HG03457 (cell line): ENCODE results near the gene PANK1.
"Not testable (repeated sequence)": the region's sequence is repeated elsewhere in the genome, so short reads cannot be mapped to it uniquely, and the experiment has no call there.

Experiments used
- ATAC-seq: cut with Tn5 transposase; IDR thresholded peaks from one replicate; pipeline ENCODE4 v1.9.1; 2021; ENCODE audit warnings: moderate number of reproducible peaks; ENCODE audit not compliant: unreplicated experiment

PANK1 gene

DNA sequence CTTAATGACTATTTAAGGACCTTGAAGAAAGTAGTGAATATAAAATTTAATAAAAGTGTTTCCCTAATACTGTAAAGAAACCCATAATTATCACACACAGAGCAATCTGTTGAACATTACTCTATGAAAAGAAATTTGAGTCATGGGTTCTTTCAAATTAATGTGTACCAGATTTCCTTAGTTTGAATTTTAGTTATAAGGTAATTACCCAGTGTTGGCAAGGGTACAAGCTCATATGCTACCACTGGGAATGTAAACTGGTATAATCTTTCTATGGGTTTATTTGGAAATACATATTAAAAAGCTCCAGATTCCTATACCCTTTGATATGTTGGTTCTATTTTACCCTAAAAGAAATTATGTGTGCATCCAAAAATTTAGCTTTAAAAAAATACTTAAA lies 22.9 kb downstream of the PANK1 start:
- no peak for ATAC-seq

DNA sequence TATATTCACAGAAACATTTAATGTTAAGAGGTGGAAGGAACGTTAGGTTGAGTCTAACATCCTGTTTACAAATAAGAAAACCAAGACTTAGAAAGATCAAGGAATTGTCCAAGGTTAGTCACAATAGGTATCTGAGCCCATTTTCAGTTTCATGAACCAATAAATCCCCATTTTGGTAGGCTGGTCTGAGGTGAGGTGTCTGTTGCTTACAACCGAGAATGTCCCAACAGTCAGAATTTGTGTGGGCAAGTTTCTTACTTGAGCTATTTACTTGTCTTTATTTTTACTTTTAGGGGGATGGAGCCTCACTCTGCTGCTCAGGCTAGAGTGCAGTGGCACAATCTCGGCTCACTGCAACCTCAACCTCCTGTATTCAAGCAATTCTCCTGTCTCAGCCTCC lies 23.6 kb downstream of the PANK1 start:
- ATAC-seq: no peak

DNA sequence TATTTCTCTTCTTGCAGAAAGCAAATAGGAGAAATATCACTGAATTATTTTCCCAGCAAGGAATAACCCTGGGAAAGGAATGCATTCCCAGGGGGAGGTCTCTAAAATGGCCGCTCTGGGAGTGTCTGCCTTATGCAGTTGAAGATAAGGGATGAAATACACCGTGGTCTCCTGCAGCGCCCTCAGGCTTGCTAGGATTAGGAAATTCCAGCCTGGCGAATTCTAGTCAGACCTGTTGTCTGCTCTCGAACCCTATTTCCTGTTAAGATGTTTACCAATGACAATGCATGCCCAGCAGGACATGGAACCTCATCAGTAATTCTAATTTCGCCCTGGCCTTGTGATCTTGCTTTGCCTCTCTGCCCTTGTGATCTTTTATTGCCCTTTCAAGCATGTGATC lies 24.7 kb downstream of the PANK1 start:
- not testable (repeated sequence) for ATAC-seq

DNA sequence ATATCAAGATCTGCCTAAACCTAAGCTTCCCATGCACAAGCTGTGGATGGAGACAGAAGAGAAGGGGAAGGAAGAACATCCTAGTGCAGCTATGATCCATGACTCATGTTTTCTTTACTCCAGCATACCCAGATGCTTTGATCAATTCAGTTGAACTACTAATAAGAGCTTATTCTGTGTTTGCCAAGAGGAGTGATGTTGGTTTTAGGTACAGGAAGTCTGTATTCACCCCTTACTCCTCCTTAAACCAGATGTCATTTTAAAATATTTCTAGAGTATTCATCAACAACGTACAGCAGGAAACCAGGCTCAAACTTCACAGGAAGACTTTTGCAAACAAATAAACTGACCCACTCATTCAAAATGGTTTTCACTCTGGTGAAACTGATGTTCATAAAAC lies 29.2 kb downstream of the PANK1 start:
- ATAC-seq: no peak

DNA sequence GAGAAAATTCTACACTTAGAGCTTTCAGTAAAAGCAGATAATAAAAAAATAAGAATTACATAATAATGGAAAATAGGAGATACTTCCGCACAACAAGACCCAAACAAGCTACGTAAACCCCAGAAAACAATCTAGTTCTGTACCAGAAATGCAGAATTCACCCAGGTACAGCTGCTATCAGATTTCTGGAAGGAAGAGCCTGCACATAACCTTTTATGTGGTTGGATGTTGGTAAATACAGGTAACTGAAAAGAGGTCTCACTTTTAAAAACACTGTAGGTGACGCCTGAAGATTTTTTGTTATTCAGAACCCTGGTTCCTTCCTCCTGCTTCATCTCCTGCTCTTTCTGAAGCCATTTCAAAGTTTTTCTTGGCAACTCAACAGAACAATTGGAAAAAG lies 29.9 kb downstream of the PANK1 start:
- ATAC-seq: no peak

DNA sequence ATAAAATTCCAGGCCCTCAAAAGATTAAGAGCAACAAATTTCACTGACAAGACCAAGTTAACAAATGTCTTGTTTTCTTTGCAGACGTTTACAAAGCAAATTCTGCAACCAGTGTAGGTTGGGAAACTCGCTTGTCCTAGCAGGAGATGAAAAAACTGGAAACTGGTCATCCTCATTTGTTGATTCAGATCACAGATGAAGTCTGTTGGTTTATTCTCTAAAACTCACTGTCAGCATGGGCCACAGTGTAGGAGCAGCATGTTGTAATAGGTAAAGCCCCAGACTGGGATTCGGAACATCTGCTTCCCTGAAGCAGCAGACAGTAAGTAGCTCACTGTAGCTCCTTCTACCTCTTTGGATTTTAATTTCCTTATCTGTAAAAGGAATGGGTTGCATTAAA lies 31.5 kb downstream of the PANK1 start:
- ATAC-seq: no peak

DNA sequence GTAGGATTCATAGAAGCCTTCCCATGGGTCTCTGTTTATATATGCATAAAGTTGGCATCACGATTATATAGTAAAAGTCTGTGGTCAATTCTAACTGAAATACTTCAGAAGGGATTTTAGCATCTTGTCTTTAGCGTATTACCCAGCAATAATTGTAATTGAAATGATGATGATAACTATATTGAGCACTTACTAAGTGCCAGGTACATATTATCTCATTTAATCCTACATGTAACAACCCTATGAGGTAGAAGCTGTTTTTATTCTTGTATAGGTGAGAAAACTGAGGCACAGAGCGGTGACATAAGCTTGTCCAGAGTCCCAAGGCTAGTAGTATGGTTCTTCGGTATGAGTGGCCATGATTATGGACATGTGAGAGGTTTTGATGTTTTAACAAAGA lies 33.8 kb downstream of the PANK1 start:
- no peak for ATAC-seq

DNA sequence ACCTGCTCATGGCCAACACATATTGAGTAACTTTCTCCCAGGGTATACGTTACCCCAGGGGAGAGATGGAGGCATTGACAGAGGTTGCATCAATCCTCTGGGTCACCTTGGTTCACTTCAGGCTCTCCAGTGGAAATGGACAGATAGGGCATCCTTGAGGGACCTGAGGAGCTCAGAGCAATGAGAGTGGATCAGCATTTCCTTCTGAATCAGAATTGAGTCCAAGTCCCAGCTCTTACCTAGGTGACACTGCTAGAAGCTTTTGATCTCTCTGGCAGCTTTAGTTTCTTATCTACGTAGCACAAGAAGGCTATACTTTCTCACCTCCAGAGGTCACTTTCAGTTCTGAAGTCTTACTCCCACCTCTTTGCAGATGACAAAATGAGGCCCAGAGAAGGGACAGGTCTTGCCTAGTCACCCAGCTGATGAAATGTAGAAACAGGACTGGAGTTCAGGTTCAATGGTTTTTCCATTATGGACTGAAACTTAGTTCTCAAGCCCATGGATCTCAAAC lies 35.2 kb downstream of the PANK1 start:
- no peak for ATAC-seq

DNA sequence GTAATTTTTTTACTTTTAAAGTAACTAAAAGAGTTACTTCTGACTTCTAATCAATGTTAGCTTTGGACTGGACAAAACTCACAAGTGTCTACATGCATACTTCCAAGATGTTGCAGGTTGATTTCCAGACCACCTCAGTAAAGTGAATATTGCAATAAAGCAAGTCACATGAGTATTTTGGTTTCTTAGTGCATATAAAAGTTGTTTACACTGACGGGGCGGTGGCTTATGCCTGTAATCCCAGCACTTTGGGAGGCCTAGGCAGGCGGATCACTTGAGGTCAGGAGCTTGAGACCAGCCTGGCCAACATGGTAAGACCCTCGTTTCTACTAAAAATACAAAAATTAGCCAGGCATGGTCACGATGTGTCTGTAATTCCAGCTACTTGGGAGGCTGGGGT lies 40.8 kb downstream of the PANK1 start:
- no peak for ATAC-seq

DNA sequence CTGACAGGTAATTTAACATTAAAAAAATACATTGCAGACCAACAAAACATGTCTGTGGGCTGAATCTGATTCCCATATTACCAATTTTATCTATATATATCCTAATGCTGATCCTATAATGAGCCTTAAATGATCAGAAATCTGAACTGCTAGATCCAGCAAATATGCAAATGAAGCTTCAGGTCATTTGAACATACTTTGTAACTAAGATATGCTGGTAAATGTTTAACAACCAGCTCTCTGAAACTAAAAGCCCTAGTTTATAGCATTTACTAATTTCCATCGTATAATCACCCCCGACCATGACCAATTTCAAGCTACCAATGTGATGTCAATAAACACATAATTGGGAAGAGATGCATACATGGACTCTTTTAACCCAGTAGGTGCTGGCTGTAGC lies 42.1 kb downstream of the PANK1 start:
- ATAC-seq: no peak

DNA sequence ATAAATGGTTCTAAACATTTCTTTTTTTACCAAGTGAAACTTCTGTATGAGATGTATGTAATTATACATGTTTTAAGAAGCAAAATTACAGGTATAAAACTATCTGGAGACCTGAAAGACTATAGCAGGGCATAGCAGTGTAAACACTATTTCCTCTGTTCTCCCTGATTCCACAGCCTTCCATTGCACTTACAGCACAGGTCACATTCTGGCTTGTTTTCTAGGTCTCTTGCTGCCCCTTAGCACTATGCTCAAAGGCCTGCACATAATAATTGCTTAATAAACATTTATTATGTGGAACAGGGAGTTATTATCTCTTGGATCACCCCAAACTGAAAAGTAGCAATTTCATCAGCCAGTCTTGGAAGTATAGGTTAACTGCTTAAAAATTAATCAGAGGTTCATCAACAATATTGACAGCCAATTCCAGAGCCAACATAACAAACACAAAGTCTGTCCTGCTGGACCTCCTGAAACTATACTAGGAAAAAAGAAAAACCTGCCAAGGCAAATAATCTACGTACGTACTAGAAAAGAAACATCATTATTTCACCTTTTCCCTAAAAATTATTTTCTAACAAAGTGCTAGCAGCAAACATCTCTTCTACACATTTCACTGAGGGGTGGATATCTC lies 43.2 kb downstream of the PANK1 start:
- ATAC-seq: no peak

DNA sequence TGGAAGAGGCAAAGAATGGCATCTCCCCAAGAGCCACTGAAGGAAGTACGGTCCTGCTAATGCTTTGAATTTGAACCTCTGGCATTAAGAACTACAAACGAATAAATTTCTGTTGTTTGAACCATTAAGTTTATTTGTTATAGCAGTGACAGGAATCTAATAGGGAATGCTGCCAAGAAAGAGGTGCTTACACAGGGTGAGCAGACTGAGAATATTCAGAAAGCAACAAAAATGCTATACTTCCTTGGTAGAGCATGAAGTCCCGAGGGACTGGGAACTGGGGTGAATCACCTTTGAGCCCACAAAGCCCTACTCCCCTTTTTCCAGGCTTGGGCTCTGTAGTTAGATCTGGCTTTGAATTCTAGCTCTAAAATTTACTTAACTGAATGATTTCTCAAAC lies 45.0 kb downstream of the PANK1 start:
- ATAC-seq: no peak

DNA sequence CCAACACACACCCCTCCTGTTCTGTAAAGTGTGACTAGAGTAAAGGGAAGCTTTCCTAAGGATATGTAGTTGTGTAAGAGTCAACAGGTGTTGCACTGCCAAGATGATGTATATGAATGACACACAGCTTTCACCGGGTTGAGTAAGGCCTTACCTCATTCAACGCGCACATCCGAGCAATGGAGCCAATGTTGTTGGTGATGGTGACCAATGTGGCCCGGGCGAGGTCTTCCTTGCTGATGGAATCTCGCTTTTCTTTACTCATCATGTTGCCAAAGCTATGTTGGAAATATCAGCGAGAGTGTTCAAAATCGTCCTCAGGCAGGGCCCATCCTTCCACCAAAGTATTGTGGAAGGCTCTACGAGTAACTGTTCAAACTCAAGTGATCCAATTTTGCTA lies 52.0 kb downstream of the PANK1 start:
- ATAC-seq: no peak

DNA sequence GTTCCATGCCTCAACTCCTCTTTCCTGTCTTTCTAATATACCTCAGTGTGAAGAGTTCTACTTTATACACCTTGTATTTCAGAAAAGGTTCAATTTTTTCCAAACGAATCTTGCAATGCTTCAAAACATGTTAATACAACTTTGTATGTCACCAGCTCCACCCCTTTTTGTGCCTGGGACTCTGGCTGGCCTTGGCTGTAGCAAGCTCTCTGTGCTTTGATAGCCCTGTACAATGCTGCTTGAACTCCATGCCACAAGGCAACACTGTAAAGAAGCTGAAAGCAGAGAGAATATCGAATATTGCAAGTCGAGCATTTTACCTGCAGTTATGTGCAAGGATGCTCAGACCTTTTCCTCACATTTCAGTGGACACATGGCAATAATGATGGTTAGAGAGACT lies 52.5 kb downstream of the PANK1 start:
- ATAC-seq: no peak

DNA sequence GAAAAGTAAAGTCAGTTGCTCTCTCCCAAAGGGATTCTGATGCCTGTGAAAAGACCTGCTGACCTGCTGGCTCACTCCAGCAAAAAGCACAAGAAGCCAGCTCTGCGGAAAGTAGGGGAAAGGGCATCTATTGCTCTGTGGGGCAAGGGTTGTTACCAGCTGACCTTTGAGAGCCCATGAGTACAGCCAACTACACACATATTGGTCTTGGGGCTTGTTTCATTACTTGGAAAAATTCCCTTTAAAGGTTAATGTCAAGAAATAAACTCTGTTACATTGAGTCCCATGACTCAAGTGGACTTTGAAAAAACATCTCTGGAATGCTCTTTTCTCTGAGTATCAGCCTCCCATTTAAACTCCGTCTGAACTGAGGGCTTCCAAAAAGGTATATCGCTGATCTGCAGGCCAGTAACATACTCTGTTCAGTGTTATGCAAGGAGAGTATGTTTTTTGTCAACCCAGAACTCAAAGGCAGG lies 53.2 kb downstream of the PANK1 start:
- no peak for ATAC-seq

DNA sequence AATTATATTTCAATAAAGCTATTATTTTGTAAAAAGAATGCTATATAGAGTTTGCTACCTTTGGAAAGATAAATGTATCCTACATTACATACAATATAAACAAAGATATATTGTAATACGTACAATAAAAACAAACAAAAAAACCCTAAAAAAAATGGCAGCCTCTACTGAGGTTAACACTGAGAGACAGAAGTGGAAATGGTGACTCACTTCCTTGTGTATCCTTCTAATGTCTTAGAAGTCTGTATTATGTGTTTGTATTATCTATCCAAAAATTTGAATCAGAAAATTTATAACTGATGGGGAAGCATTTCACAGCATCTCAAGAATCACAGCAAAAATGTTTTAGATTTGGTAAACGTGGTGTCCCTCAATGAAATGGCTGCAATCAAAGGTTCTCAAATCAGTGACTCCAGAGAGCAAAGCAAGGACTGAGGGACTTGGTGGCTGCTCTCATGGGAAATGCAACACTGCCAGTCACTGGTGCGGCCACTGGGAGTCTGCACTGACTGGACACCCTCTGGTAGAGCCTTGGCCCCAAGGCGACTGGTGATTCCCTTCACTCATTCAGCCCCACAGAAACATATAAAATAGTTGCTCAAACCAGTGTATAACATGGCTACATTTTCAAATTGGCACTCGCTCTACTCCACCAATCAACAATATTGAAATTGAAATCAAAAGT lies 53.8 kb downstream of the PANK1 start:
- no peak for ATAC-seq

DNA sequence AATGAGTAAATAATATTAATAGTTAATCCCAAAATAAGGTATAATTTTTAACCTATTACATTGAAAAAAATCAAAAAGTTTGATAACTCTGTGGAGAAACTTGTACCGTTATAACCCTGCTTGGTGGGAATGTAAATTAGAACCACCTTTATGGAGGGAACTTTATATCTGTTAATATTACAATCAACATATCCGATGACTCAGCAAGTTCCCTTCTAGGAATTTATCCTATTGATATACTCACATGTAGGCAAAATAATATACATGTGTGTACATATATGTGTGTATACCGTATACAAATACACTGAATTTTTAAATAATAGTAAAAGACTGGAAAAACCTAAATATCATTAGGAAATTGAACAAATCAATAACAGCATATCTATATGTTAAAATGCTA lies 54.7 kb downstream of the PANK1 start:
- no peak for ATAC-seq

DNA sequence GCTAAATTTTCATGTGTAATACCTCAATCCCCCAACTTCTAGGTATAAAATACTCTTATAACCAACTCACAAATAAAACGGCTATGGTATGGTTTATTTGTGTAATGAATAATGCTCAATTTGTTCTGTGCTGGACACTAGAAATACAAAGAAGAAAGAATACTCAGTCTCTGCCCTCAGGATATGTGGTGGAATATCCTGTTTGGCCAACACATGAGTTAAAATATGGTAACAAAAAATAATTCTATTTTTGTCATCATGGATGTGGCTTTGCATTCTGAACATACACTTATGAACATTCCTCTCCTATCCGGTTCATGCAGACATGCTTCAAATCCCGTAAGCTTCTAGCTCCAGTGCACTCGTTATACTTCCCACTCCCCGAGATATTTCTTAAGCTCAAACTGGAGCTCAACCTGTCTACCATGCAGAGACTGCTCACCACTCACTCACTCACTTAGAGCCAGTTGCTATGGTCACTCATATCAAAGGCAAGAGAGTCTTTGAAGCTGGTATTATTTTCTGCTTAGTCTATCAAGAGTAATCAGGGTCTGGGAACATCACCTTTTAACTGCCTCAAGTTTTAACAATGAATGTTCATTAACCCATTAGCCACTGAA lies 55.8 kb downstream of the PANK1 start:
- ATAC-seq: no peak

DNA sequence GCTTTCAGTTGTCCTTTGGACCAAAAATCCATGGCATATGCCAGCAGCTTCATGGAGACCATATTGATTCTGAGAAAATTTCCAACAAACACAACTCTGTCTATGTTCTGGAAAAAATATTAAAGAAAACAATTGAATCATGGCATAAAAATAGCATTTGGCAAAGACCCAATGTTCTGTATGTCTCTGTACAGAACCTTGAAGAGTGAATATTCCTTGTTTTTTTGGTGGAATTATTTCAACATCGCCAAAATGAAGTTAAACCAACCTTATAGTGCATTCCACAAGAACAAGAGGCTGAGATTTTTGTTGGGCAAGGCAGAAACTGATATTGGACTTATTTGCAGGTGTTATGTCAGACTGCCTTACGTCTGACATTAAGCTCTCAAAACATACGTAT lies 56.4 kb downstream of the PANK1 start:
- ATAC-seq: no peak

DNA sequence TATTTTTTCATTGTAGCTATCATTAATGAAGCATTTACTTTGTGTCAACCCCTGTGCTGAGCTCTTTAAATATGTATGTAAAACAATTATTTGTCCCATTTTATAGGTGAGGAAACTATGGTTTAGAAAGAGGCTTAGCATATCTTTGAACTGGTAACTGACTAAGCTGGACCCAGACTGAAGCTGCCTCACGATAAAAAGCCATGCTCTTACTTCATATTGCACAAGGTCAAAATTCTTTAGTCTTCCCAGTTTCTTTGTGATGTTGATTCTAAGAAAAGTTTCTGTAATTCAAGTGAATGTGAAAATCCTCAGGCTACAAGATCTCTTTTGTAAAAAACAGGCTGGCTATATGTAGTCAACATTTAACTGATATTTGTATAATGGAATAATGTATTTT lies 63.0 kb downstream of the PANK1 start:
- ATAC-seq: no peak

DNA sequence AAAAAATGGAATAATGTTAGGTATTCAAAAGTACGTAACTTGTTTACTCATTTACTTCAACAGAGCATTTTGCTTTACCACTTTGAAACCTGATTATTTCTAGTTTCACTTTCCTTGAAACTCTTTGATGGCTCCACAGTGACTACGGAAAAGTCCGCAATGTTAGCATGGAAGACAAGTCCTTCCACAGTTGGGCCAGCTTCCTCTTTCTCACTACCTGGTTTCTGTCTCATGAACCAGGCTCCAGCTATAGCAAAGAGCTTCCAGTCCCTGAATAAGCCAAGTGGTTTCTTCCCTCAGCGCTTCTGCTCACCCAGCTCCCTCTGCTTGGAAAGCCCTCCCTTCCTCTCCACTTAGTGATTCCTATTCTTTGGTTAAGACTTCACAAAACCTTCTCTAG lies 64.8 kb downstream of the PANK1 start:
- ATAC-seq: no peak

DNA sequence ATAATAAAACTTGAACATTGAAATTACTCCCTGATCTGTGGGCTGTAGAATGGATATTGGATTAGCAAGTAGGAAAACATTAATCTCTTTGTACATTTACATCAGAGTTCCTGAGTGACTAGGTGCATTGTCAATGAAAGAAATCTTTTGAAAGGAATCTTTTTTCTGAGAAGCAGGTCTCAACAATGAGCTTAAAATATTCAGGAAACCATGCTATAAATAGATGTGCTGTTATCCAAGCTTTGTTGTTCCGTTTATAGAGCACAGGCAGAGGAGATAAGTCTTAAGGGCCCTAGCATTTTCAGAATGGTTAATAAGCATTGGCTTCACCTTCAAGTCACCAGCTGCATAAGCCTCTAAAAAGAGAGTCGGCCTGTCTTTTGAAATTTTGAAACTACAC lies 68.3 kb downstream of the PANK1 start:
- no peak for ATAC-seq
